ENCODE results near the gene ZFP69B. TPM values are rescaled to one million over a fixed set of nuclear protein-coding genes. Genes with fewer than 3 reads are reported as not detected.
"Not testable (repeated sequence)": the region's sequence is repeated elsewhere in the genome, so short reads cannot be mapped to it uniquely, and the experiment has no call there.

Gene ZFP69B
- polyA plus RNA-seq, 2 of the 4 experiments (the other 2 are of a cell fraction): 1.9 to 3.0 TPM

GRCh38 chr1:40478276-40478675 lies 28.0 kb downstream of the ZFP69B start:
- H3K4me2 ChIP-seq: no peak overlapping the region
- no peak for ATAC-seq
- H3K4me1 ChIP-seq: no peaks in the 10 kb centered on the region
- FAIRE-seq: no peak
- TF ChIP-seq, protein P1, sequence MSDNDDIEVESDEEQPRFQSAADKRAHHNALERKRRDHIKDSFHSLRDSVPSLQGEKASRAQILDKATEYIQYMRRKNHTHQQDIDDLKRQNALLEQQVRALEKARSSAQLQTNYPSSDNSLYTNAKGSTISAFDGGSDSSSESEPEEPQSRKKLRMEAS (IDR thresholded peaks at IDR 0.05): no peak
- TF ChIP-seq GATA3 (IDR thresholded peaks at IDR 0.05; ENCODE audit: borderline replicate concordance) (no peak), RCOR1 (IDR thresholded peaks at IDR 0.05; ENCODE audit: low read depth, low read length) (no peak)
- ChIA-PET CTCF (no interaction called here), POLR2A (no interaction called here)
- H3K27ac ChIP-seq: no peak overlapping the region
- 13% methylated on average over 2 of the region's 2 CpGs for WGBS (ENCODE audit: missing lambda C conversion rate)
- no peak for DNase-seq (ENCODE audit: low read depth in 1 of 2, low spot score in 1 of 2)
- peaks cover 43% of the 10 kb centered on the region for H3K9me3 ChIP-seq
- H3K4me3 ChIP-seq: no peak overlapping the region

- no peak for DNase-seq (ENCODE audit: low read depth in 1 of 2, low spot score in 1 of 2)
- 8% methylated on average over 2 of the region's 4 CpGs for WGBS (ENCODE audit: missing lambda C conversion rate)
- no peak overlapping the region for H3K4me2 ChIP-seq
- no peak overlapping the region for H3K4me3 ChIP-seq
- TF ChIP-seq ZSCAN20 (CRISPR knock-in tag; IDR thresholded peaks at IDR 0.05) (no peak), ZC3H11A (IDR thresholded peaks at IDR 0.05) (no peak), HOXB5 (CRISPR knock-in tag; IDR thresholded peaks at IDR 0.05) (no peak), HEYL (CRISPR knock-in tag; IDR thresholded peaks at IDR 0.05) (no peak), MAZ (IDR thresholded peaks at IDR 0.05; ENCODE audit: borderline replicate concordance, low read depth, low read length) (no peak), RNF2 (IDR thresholded peaks at IDR 0.05; ENCODE audit: borderline replicate concordance, low read depth) (no peak)
- TF ChIP-seq, protein P2, sequence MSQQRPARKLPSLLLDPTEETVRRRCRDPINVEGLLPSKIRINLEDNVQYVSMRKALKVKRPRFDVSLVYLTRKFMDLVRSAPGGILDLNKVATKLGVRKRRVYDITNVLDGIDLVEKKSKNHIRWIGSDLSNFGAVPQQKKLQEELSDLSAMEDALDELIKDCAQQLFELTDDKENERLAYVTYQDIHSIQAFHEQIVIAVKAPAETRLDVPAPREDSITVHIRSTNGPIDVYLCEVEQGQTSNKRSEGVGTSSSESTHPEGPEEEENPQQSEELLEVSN (IDR thresholded peaks at IDR 0.05; ENCODE audit: borderline replicate concordance, low read depth): no peak
- H3K4me1 ChIP-seq: no peaks in the 10 kb centered on the region
- ChIA-PET CTCF (interaction anchor here (1.0 kb wide), 1 partner anchor 9 kb away, joined by 4 read pairs; no protein-coding TSS in a partner anchor), POLR2A (no interaction called here)
- peaks cover 36% of the 10 kb centered on the region for H3K9me3 ChIP-seq
- ATAC-seq: no peak
- H3K27ac ChIP-seq: no peak overlapping the region
- no peak for FAIRE-seq
These were observed 28.9 kb downstream of the ZFP69B start for GRCh38 chr1:40479156-40479555.

GRCh38 chr1:40495315-40495903 lies 45.1 kb downstream of the ZFP69B start:
- H3K4me1 ChIP-seq: no peaks in the 10 kb centered on the region
- FAIRE-seq (no peak), ATAC-seq (no peak), DNase-seq (ENCODE audit: low read depth in 1 of 2, low spot score in 1 of 2) (peak in 1 of 2 experiments; percentile 5)
- no peak overlapping the region for H3K4me3 ChIP-seq
- TF ChIP-seq EHMT2 (IDR thresholded peaks at IDR 0.05; ENCODE audit: low read depth) (no peak), JUNB (IDR thresholded peaks at IDR 0.05) (no peak), NPAS2 (CRISPR knock-in tag; IDR thresholded peaks at IDR 0.05; ENCODE audit: borderline replicate concordance) (no peak), HDAC2 (IDR thresholded peaks at IDR 0.05) (no peak), CTCF (IDR thresholded peaks at IDR 0.05) (no peak)
- TF ChIP-seq, protein P2 (IDR thresholded peaks at IDR 0.05; ENCODE audit: borderline replicate concordance, low read depth): no peak
- TF ChIP-seq, protein P3, sequence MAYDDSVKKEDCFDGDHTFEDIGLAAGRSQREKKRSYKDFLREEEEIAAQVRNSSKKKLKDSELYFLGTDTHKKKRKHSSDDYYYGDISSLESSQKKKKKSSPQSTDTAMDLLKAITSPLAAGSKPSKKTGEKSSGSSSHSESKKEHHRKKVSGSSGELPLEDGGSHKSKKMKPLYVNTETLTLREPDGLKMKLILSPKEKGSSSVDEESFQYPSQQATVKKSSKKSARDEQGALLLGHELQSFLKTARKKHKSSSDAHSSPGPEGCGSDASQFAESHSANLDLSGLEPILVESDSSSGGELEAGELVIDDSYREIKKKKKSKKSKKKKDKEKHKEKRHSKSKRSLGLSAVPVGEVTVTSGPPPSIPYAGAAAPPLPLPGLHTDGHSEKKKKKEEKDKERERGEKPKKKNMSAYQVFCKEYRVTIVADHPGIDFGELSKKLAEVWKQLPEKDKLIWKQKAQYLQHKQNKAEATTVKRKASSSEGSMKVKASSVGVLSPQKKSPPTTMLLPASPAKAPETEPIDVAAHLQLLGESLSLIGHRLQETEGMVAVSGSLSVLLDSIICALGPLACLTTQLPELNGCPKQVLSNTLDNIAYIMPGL (CRISPR knock-in tag; IDR thresholded peaks at IDR 0.05; ENCODE audit: borderline replicate concordance): no peak
- no peak overlapping the region for H3K4me2 ChIP-seq
- ChIA-PET POLR2A (no interaction called here), CTCF (no interaction called here)
- peaks cover 51% of the 10 kb centered on the region for H3K9me3 ChIP-seq
- H3K27ac ChIP-seq: no peak overlapping the region
- 69% methylated on average over 4 of the region's 4 CpGs for WGBS (ENCODE audit: missing lambda C conversion rate)

DNA sequence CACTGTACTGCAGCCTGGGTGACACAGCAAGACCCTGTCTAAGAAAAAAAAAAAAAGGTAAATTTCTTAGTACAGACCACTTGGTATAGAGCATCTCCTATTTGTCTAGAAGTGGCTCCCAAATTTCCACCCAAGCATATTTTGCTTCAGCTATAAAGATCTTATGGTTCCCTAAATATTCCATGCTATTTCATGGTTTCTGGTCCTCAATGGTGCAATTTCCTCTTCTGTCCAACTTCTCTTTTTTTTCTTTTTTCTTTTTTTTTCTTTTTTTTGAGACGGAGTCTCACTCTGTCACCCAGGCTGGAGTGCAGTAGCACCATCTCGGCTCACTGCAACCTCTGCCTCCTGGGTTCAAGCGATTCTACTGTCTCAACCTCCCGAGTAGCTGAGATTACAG lies 52.4 kb downstream of the ZFP69B start:
- CTCF ChIA-PET; DNase-seq (ENCODE audit: low read depth in 1 of 2, low spot score in 1 of 2); H3K27ac ChIP-seq; ATAC-seq; H3K4me1 ChIP-seq; H3K4me3 ChIP-seq; POLR2A ChIA-PET; FAIRE-seq; H3K4me2 ChIP-seq: not testable (repeated sequence)
- 67% methylated on average over 4 of the region's 4 CpGs for WGBS (ENCODE audit: missing lambda C conversion rate)
- peaks cover 51% of the 10 kb centered on the region for H3K9me3 ChIP-seq

Measured in A549 (cell line).